ENCODE results near the gene SLCO3A1.

DNA sequence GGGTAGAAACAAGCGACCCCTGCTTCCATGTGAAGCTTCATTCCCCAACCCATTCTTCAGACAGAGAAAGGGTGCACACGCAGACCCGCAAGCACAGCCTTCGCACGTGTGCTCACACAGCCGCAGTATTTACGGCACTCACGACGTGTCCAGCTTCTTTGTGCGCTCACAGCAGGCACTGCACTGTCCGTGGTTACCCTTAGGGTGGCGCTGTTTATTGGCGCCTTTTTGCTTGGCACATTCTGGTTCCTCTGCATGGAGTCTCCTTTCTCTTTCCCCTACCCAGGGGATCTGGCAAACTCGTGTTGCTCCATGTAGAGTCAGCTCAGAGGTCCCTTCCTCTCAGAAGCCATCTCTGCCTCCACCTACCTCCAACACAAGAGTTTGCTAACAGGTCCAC, 115.1 kb downstream of the SLCO3A1 start:
- no peak for TF ChIP-seq POLR2A (IDR thresholded peaks at IDR 0.05; ENCODE audit: low read length)
- TF ChIP-seq GATA1 (IDR thresholded peaks at IDR 0.05; ENCODE audit: low read depth, low read length): no peak

All from erythroblast (primary cell).